B cell (primary cell): Measurements from ENCODE around the gene KIF21A. TPM values are rescaled to one million over a fixed set of nuclear protein-coding genes. Genes with fewer than 3 reads are reported as not detected.

Experiments
- ATAC-seq: fragments of 200-7000 bp; cut with Tn5 transposase; one replicate; pipeline ENCODE4 v1.10.0; 2021; ENCODE audit warnings: low read depth, mild to moderate bottlenecking, moderate number of reproducible peaks, moderate library complexity
- CTCF ChIA-PET: fragments of 350-600 bp; sonication (Branson Sonifier 250); formaldehyde crosslinking; loops from one replicate; lab custom pipeline; 2021; ENCODE audit warnings: antibody characterized with exemption, inconsistent platforms; lab: Charles Lee
- POLR2A ChIA-PET: fragments of 350-600 bp; sonication (Branson Sonifier 250); formaldehyde crosslinking; loops from one replicate; lab custom pipeline; 2021; ENCODE audit warnings: antibody characterized with exemption; lab: Charles Lee
- DNase-seq: peaks from one replicate; pipeline ENCODE4 v3.0.0; 2013
- H2AFZ ChIP-seq: 2 replicates; pipeline ENCODE4 v1.6.1; 2012; ENCODE audit warnings: mild to moderate bottlenecking, low read depth, low read length; ENCODE audit not compliant: insufficient read depth, poor library complexity, severe bottlenecking
- H3K27ac ChIP-seq, 2 donors: 1 replicate in 1 of 2; 2 replicates in 1 of 2; pipeline ENCODE4 v1.5.1; 2012 to 2013; ENCODE audit warnings: low read length in 2 of 2, mild to moderate bottlenecking in 2 of 2, moderate library complexity in 1 of 2
- H3K27me3 ChIP-seq, 4 experiments: fragments of 200-600 bp in 1 of 4; sonication (generic) in 1 of 4; replicated peaks in 1 of 4; 1 replicate in 2 of 4; 2 replicates in 2 of 4; pipeline versions ENCODE4 v1.6.1 to v1.7.0; 2013 to 2016; ENCODE audit warnings: low read length in 3 of 4, mild to moderate bottlenecking in 2 of 4, mixed read lengths in 1 of 4, moderate library complexity in 1 of 4; ENCODE audit not compliant: insufficient read depth in 4 of 4, control insufficient read depth in 3 of 4; ENCODE audit errors: control extremely low read depth in 1 of 4
- H3K36me3 ChIP-seq, 2 experiments: replicated peaks in 1 of 2; 1 replicate in 1 of 2; 2 replicates in 1 of 2; pipeline versions ENCODE4 v1.6.1 to v1.7.1; 2013; ENCODE audit warnings: low read length in 1 of 2; ENCODE audit not compliant: insufficient read depth in 2 of 2, control insufficient read depth in 1 of 2; ENCODE audit errors: control extremely low read depth in 1 of 2, extremely low read depth in 1 of 2
- H3K4me1 ChIP-seq, 2 donors: fragments of 200-600 bp in 1 of 2; sonication (generic) in 1 of 2; 1 replicate in 1 of 2; 2 replicates in 1 of 2; pipeline versions ENCODE4 v1.5.1 to v1.6.1; 2013 to 2017; ENCODE audit warnings: low read length in 2 of 2; ENCODE audit not compliant: control insufficient read depth in 2 of 2, insufficient read depth in 2 of 2
- H3K4me2 ChIP-seq: replicated peaks from 2 replicates; pipeline ENCODE3; 2012; ENCODE audit warnings: mild to moderate bottlenecking, low read depth, low read length; ENCODE audit not compliant: poor library complexity, severe bottlenecking
- H3K4me3 ChIP-seq, 5 experiments: fragments of 200-600 bp in 1 of 5; sonication (generic) in 1 of 5; 1 replicate in 3 of 5; 2 replicates in 2 of 5; pipeline versions ENCODE4 v1.5.1 to v1.7.0; 2011 to 2016; ENCODE audit warnings: low read length in 4 of 5, mild to moderate bottlenecking in 4 of 5, low read depth in 2 of 5, control low read depth in 1 of 5, moderate library complexity in 1 of 5; ENCODE audit not compliant: insufficient read depth in 1 of 5; ENCODE audit errors: control extremely low read depth in 1 of 5, extremely low read depth in 1 of 5
- H3K79me2 ChIP-seq: fragments of 200-600 bp; sonication (generic); one replicate; pipeline ENCODE4 v1.6.0; 2016; ENCODE audit warnings: low read length; ENCODE audit not compliant: control insufficient read depth, insufficient read depth
- H3K9ac ChIP-seq: fragments of 200-600 bp; sonication (generic); 2 replicates; pipeline ENCODE4 v1.6.1; 2017; ENCODE audit warnings: mild to moderate bottlenecking, low read length, moderate library complexity
- H3K9me3 ChIP-seq, 3 donors: one replicate each; pipeline versions ENCODE4 v1.6.1 to v1.7.1; 2013; ENCODE audit warnings: low read length in 2 of 3; ENCODE audit not compliant: control insufficient read depth in 2 of 3, insufficient read depth in 1 of 3; ENCODE audit errors: control extremely low read depth in 1 of 3
- H4K20me1 ChIP-seq: 2 replicates; pipeline ENCODE4 v1.6.0; 2012; ENCODE audit warnings: mild to moderate bottlenecking, low read length; ENCODE audit not compliant: insufficient read depth, control insufficient read depth, poor library complexity, severe bottlenecking
- H3K27ac Mint-ChIP-seq: one replicate; pipeline ENCODE4 v1.8.0; 2021; ENCODE audit warnings: mixed read lengths
- H3K27me3 Mint-ChIP-seq: one replicate; pipeline ENCODE4 v1.8.0; 2021; ENCODE audit warnings: mixed read lengths
- H3K4me1 Mint-ChIP-seq: one replicate; pipeline ENCODE4 v1.8.0; 2021; ENCODE audit warnings: mixed read lengths
- H3K4me3 Mint-ChIP-seq: one replicate; pipeline ENCODE4 v1.8.0; 2021; ENCODE audit warnings: mixed read lengths
- H3K9me3 Mint-ChIP-seq: one replicate; pipeline ENCODE4 v1.8.0; 2022; ENCODE audit warnings: mixed read lengths; ENCODE audit not compliant: insufficient read depth
- EZH2 ChIP-seq: IDR thresholded peaks from 2 replicates; pipeline ENCODE4 v1.6.1; 2012; ENCODE audit warnings: borderline replicate concordance, low read depth, mild to moderate bottlenecking, moderate library complexity, low read length; ENCODE audit not compliant: insufficient read depth, poor library complexity, severe bottlenecking
- WGBS: methylation state at CpG from one replicate; pipeline ENCODE4 v1.1.5; 2013; ENCODE audit warnings: missing lambda C conversion rate; ENCODE audit not compliant: insufficient coverage; 5-methylcytosine and 5-hydroxymethylcytosine counted together
- intact Hi-C: fragments of 100-400 bp; cut with micrococcal nuclease; formaldehyde crosslinking; loops from one replicate; pipeline ENCODE4 v1.10.0; 2022
- polyA plus RNA-seq: library from polyadenylated mRNA; depleted of rRNA; stranded (reverse); fragments of >200 nt; gene quantifications from 2 replicates; pipeline ENCODE4 v1.2.3, GENCODE V29; 2012
- total RNA-seq, 2 donors: library from RNA; stranded (reverse); fragments of 120-200 nt in 1 of 2; gene quantifications; 1 replicate in 1 of 2; 2 replicates in 1 of 2; pipeline versions ENCODE4 v1.2.3 to v1.2.4, GENCODE V29; 2013 to 2022
- TF ChIP-seq, protein P1 (sequence below): fragments of 200-600 bp; IDR thresholded peaks from one replicate; pipeline ENCODE4 v1.8.0; 2022; ENCODE audit warnings: antibody characterized with exemption, mild to moderate bottlenecking

Gene KIF21A
- total and polyA plus RNA-seq, 2 donors (not counting 1 experiment from before 2014, with no cell fraction given) = 0.33 to 2.2 TPM

DNA sequence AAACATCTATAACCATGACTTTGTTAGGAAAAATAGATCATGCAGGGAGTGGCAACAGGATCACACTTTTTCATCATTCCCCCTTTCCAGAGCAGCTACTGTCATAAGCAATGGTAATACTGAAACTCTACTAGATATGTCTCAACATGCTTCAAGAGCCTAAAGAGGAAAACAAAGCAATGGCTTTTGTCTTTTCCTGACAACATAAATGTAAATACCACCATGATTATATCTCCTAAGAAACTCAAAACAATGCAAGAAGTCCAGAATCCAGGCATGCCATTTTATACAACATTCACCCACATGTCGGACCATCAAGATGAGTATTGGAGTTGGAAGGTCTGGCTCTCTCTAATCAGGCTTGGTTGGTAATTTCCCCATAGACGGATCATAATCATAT lies 78.7 kb downstream of the KIF21A start:
- Histone ChIP-seq H3K4me1 (no peaks in the 10 kb centered on the region), H3K36me3 (no peaks in the 10 kb centered on the region), H2AFZ (no peak overlapping the region), H3K27ac (no peak overlapping the region), H3K27me3 (no peaks in the 10 kb centered on the region), H3K9me3 (no peaks in the 10 kb centered on the region), H3K79me2 (no peaks in the 10 kb centered on the region), H3K4me2 (no peak overlapping the region), H3K9ac (no peak overlapping the region), H4K20me1 (no peaks in the 10 kb centered on the region), H3K4me3 (no peak overlapping the region)
- WGBS = no CpG with 5 or more reads among the region's 2 CpGs
- CTCF ChIA-PET = no interaction called here
- TF ChIP-seq, protein P1, sequence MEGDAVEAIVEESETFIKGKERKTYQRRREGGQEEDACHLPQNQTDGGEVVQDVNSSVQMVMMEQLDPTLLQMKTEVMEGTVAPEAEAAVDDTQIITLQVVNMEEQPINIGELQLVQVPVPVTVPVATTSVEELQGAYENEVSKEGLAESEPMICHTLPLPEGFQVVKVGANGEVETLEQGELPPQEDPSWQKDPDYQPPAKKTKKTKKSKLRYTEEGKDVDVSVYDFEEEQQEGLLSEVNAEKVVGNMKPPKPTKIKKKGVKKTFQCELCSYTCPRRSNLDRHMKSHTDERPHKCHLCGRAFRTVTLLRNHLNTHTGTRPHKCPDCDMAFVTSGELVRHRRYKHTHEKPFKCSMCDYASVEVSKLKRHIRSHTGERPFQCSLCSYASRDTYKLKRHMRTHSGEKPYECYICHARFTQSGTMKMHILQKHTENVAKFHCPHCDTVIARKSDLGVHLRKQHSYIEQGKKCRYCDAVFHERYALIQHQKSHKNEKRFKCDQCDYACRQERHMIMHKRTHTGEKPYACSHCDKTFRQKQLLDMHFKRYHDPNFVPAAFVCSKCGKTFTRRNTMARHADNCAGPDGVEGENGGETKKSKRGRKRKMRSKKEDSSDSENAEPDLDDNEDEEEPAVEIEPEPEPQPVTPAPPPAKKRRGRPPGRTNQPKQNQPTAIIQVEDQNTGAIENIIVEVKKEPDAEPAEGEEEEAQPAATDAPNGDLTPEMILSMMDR = no peak
- TF ChIP-seq EZH2 = no peak
- Mint-ChIP-seq H3K9me3 (no peaks in the 10 kb centered on the region), H3K4me3 (no peak overlapping the region), H3K27ac (no peak overlapping the region), H3K27me3 (no peaks in the 10 kb centered on the region), H3K4me1 (no peaks in the 10 kb centered on the region)
- POLR2A ChIA-PET = no interaction called here
- DNase-seq (no peak), ATAC-seq (no peak)
- intact Hi-C loops = no loop called here

DNA sequence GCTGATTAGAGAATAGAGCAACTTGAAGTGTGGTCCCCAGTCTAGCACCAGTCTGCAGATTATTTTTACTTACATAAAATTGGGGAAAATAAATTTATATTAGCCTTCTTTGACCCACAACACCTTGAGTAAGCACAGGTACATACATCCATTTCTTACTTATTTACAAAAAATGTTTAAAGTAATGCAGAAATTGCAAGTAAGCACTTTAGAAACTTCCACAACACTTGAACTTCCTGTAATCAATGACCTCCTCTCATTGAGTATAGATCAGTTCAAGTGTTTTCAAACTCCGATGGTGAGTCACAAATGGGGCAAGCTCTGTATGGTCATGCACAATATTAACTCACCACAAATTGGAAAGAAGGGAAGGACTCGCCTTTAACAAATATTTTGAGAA lies 83.3 kb downstream of the KIF21A start:
- WGBS = no CpG with 5 or more reads among the region's 2 CpGs

More for the DNA sequence above, 83.3 kb downstream of the KIF21A start:
- Histone ChIP-seq H4K20me1 (no peaks in the 10 kb centered on the region), H3K4me1 (no peaks in the 10 kb centered on the region), H3K9me3 (no peaks in the 10 kb centered on the region), H3K4me2 (no peak overlapping the region), H3K9ac (no peak overlapping the region), H3K36me3 (no peaks in the 10 kb centered on the region), H3K4me3 (no peak overlapping the region), H3K27me3 (no peaks in the 10 kb centered on the region), H3K27ac (no peak overlapping the region), H2AFZ (no peak overlapping the region), H3K79me2 (no peaks in the 10 kb centered on the region)
- no peak overlapping the region for H3K4me3 Mint-ChIP-seq
- no peak overlapping the region for H3K27ac Mint-ChIP-seq
- CTCF ChIA-PET = no interaction called here
- POLR2A ChIA-PET = no interaction called here
- no peaks in the 10 kb centered on the region for H3K9me3 Mint-ChIP-seq
- TF ChIP-seq, protein P1 = no peak
- TF ChIP-seq EZH2 = no peak
- H3K27me3 Mint-ChIP-seq = peaks cover 4% of the 10 kb centered on the region
- intact Hi-C loops = loop anchor here (2.0 kb wide), 1 partner anchor 13 kb away; no protein-coding TSS in a partner anchor
- ATAC-seq (no peak), DNase-seq (no peak)
- no peaks in the 10 kb centered on the region for H3K4me1 Mint-ChIP-seq
